Measurements from ENCODE around the gene AFF3.
"Not testable (repeated sequence)": the region's sequence is repeated elsewhere in the genome, so short reads cannot be mapped to it uniquely, and the experiment has no call there.

Gene AFF3

DNA sequence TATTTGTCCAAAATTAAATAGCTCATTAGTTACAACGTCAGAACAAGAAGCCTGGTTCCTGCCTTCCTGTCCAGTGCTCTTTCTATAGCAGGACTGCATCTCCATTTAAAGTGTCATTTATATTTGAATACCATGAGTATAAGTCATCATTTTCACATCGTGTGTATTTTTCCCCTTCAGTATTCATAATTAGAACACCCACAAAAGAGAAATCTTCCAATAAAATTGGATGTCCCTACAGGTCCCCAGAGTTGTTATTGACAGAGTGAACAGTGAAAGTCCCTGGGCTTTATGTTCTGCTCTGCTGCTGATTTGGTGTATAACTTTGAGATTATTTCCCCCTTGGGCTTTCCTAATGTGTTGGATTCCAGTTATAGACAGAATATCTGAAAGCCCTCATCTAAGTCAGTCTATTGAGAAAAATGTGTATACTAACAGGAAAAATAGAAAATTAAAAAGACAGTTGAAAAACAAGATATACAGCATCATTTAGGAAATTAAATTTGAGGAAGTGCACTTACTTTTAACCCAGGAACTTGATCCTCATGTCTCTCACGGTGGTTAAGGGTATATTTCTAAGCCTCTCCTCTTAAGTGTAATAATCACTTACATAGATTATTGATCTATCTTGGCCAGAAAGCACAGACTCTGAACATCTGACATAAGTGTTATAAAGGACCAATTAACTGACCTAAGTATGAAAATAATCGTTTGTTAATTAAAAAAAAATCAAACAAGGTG lies 637.4 kb downstream of the AFF3 start:
- no peak for DNase-seq

GRCh38 chr2:99503662-99504416 lies 638.6 kb downstream of the AFF3 start:
- DNase-seq, result not testable (repeated sequence)

- DNase-seq, result no peak
Observed at GRCh38 chr2:99496021-99496420, 646.4 kb downstream of the AFF3 start.
